ENCODE data around the gene SMYD3.

Gene SMYD3

DNA sequence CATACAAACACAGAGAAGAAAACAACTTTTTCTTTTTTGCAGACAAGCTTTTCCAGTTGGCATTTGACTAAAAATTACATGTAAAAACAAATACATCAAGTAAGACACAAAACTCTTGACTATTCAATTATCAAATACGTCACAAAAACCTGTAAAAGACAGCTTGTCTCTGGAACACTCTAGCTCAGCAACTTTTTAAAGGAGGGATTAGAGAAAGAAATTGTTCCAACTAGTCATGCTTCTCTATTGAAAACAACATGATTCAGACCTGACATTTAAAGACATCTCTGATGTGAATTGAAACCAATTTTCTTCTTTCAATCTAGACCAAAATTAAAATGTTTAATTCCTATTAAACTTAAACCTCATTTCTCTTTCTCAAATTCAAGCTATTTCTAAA is 30.3 kb downstream of the SMYD3 start:
- no peak overlapping the region for H3K4me3 ChIP-seq
- H3K27ac ChIP-seq = no peak overlapping the region
- TF ChIP-seq, protein P1, sequence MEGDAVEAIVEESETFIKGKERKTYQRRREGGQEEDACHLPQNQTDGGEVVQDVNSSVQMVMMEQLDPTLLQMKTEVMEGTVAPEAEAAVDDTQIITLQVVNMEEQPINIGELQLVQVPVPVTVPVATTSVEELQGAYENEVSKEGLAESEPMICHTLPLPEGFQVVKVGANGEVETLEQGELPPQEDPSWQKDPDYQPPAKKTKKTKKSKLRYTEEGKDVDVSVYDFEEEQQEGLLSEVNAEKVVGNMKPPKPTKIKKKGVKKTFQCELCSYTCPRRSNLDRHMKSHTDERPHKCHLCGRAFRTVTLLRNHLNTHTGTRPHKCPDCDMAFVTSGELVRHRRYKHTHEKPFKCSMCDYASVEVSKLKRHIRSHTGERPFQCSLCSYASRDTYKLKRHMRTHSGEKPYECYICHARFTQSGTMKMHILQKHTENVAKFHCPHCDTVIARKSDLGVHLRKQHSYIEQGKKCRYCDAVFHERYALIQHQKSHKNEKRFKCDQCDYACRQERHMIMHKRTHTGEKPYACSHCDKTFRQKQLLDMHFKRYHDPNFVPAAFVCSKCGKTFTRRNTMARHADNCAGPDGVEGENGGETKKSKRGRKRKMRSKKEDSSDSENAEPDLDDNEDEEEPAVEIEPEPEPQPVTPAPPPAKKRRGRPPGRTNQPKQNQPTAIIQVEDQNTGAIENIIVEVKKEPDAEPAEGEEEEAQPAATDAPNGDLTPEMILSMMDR (IDR thresholded peaks at IDR 0.05) = no peak
- DNase-seq (ENCODE audit: low spot score) = no peak

DNA sequence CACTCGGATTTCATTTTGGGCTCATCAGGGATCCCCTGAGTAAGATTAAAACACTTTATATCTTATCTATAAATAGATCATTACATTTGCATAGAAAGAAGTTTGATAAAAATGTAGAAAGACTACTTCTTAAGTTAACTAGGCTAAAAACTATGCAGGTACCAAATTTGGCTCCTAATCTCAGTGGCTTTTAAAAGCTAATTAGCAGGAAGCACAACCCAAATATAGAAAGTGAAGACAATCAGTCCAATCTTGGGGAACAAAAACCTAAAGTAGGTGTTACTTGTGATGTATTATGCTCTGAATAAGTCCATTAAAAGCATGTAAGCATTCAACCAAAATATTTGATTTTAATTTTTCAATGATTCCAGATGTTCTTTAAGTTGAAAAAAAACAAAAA is 35.4 kb downstream of the SMYD3 start:
- no peak for DNase-seq (ENCODE audit: low spot score)
- TF ChIP-seq, protein P1 (IDR thresholded peaks at IDR 0.05) = no peak
- Histone ChIP-seq H3K27ac (no peak overlapping the region), H3K4me3 (no peak overlapping the region)

DNA sequence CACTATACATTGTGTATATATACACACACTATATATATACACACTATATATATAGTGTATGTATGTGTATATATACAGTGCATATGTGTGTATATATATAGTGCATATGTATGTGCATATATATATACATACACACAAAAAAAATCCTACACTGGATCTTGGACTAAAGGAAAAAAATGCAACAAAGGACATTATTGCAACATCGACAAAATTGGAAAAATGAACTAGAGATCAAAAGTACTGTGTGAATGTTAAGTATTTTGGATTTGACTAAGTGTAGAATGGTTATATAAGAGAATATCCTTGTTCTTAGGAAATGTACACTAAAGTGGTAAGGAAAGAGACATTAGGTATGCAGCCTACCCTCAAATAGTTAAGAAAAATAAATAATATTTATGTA is 36.5 kb downstream of the SMYD3 start:
- no peak overlapping the region for H3K4me3 ChIP-seq
- H3K27ac ChIP-seq = no peak overlapping the region
- TF ChIP-seq, protein P1 (IDR thresholded peaks at IDR 0.05) = no peak
- no peak for DNase-seq (ENCODE audit: low spot score)

DNA sequence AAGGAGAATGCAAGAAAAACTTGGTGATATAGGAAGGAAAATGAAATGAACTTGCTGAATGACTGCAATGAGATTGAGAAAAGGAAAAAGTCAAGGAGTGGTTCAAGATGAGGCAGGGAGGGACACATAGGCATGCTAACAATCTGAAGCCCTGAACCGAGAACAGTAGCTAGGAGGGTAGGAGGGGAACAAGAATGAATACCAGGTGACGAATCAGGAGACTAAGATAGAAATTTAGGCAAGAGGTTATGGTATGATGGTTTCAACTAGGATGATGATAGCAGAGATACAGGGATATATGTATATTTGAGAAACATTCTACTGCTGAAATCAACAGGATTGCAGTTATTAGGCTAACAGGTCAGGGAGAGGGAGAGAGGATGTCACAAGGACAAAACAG is 44.1 kb downstream of the SMYD3 start:
- Histone ChIP-seq H3K27ac (no peak overlapping the region), H3K4me3 (no peak overlapping the region)
- TF ChIP-seq, protein P1 (IDR thresholded peaks at IDR 0.05) = no peak
- no peak for DNase-seq (ENCODE audit: low spot score)

DNA sequence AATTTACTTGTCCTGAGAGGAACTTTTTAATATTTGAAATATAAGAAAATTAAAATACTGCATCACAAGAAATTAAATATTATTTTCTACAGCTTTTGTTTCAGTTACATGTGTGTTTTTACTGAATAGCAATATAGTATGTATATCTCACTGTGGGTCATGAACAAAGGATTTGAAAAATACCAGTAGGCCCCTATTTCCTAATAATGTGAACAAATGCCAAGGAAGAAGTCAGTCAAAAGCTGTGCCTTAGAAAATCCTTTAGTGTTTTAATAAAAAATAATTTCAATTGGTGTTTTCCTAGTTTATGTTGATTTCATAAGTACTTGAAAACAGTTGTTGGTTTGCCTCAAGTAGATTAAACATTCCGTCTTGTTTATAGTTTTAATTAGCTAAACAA is 46.7 kb downstream of the SMYD3 start:
- Histone ChIP-seq H3K27ac (no peak overlapping the region), H3K4me3 (no peak overlapping the region)
- DNase-seq (ENCODE audit: low spot score) = no peak
- TF ChIP-seq, protein P1 (IDR thresholded peaks at IDR 0.05) = no peak

DNA sequence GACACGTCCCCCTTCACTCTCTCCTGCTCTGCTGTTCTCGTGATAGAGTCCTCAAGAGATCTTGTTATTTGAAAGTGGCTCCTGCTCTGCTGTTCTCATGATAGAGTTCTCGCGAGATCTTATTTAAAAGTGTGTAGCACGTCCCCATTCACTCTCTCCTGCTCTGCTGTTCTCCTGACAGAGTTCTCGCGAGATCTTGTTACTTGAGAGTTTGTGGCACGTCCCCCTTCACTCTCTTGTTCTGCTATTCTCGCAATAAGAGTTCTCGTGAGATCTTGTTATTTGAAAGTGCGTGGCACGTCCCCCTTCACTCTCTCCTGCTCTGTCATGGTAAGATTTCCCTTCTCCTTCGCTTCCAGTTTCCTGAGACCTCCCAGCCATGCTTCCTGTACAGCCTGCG is 47.9 kb downstream of the SMYD3 start:
- no peak overlapping the region for H3K4me3 ChIP-seq
- no peak overlapping the region for H3K27ac ChIP-seq
- TF ChIP-seq, protein P1 (IDR thresholded peaks at IDR 0.05) = no peak
- no peak for DNase-seq (ENCODE audit: low spot score)

DNA sequence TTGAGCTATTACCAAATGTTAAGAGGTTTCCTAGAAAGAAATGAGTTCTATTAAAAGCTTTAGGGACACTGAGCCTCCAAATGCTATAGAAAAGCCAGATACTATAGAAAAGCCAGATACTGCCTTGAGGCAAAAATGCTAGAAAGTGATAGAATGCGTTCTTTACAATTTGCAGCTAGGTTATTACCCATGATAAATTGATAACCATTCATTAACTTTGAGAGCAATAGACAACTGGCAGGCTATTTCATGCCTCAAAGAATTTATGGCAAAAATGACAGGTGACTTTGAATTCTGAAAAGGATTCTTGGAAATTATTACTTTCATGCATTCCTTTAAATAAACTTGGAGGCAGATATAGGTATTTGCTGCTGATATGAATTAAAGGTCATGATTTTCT is 51.6 kb downstream of the SMYD3 start:
- DNase-seq (ENCODE audit: low spot score) = no peak
- H3K27ac ChIP-seq = no peak overlapping the region
- TF ChIP-seq, protein P1 (IDR thresholded peaks at IDR 0.05) = no peak
- no peak overlapping the region for H3K4me3 ChIP-seq

All from coronary artery (tissue), 2 donors.